H7 (cell line): ENCODE results near the gene ZSCAN20. TPM values are rescaled to one million over a fixed set of nuclear protein-coding genes. Genes with fewer than 3 reads are reported as not detected.

Experiments used
- DNase-seq: peaks from one replicate; pipeline ENCODE4 v3.0.0; 2012
- H3K27me3 ChIP-seq: 2 replicates; pipeline ENCODE4 v1.6.0; 2011; ENCODE audit warnings: mild to moderate bottlenecking, low read length; ENCODE audit not compliant: control insufficient read depth, insufficient read depth
- H3K36me3 ChIP-seq: replicated peaks from 2 replicates; pipeline ENCODE4 v1.5.1; 2011; ENCODE audit warnings: low read length; ENCODE audit not compliant: control insufficient read depth, insufficient read depth
- H3K4me3 ChIP-seq: 2 replicates; pipeline ENCODE4 v1.5.1; 2011; ENCODE audit warnings: low read depth, mild to moderate bottlenecking, control low read depth, low read length, moderate library complexity; ENCODE audit not compliant: insufficient read depth
- total RNA-seq: library from RNA; depleted of rRNA; stranded (reverse); fragments of >200 nt; shearing (Covaris generic); gene quantifications from 2 replicates; pipeline ENCODE4 v1.2.3, GENCODE V29; 2014

Gene ZSCAN20
- total RNA-seq, 1 experiment from 2014 or later = 5.3 TPM

DNA sequence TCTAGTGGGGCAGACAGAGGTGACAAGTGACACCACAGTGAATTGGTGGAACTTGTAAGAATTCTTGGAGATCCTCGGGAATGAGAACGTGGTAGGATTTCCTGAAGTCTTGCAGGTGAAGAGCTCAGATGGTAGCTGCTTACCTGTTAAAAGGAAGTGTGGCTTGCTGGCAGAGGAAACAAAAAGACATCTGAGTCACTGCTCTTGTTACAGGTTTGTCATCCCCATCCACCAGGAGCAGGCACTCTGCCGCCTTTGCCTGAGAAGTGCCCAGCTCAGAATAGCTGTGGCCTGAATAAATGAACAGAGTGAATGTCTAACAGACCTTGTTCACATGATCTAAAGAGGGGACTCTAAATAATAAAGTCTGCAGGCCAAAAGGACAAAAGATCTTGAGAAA is 12.3 kb upstream of the ZSCAN20 start:
- no peak for DNase-seq
- Histone ChIP-seq H3K27me3 (no peaks in the 10 kb centered on the region; the same call in 1 of the 2 replicates), H3K4me3 (no peak overlapping the region), H3K36me3 (no peaks in the 10 kb centered on the region)

DNA sequence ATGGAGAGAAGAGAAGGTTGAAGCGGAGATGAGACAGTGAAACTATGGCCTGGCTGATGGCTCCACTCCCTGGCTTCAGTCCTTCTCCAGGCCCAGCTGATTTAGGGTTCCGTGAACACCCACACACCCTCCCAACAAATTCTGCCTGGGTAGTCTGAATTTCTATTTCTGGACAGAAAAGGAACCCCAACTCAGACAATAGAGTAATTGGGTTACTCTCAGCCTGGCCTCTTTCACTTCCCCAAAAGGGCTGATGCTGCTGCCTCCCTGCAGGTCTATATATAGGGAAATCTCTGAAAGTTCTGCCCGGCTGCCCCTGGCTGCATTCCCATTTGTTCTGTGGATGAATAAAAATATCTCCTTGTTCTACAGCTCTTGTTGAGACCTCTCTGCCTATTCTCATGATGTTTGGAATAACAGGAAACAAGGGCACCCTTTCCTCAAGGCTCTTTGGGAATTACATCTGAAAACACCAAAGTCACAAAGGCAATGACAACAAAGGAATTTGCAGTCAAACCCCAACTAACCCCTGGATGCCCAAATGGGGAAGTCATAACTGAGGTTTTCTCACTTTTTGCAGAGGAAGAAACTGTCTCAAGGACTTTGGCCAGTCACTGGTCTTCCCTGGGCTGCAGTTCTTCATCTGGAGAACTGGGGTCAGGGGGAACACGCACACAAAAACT is 11.4 kb upstream of the ZSCAN20 start:
- Histone ChIP-seq H3K27me3 (no peaks in the 10 kb centered on the region; the same call in 1 of the 2 replicates), H3K36me3 (no peaks in the 10 kb centered on the region), H3K4me3 (no peak overlapping the region)
- no peak for DNase-seq

DNA sequence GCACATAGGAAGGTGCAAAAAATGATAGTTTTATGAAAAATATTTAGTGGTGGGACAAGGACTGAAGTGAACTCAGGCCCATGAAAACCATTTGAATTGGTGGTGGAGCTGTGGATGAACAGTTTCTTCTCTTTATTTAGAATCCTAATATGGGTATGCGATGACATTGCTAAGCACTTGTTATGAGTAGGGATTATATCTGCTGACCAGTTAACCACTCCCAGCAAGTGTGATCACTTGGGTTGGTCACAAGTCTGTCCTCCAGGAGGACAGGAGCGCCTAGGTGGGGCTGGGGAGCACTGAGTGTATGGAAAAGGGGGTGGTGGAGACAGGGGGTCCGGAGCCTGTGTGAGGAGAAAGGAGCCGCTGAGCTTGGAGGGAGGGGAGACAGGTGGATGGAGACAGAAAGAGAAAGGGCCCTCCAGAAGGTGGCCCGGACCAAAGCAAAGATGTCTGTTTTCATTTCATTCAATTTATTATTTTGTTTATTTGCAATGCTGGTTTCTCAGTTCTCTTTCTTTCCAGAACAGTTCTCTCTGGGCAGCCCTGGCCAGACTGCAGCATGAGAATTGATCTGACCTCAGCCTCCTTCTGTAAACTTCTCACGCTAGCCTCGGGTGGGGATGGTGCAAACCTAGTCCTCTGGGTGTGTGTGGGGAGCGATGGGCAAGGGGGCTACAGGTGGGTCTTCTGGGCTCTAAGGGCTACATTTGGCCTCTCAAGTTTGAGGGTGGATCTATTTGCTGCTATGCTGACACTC is 9.9 kb upstream of the ZSCAN20 start:
- H3K36me3 ChIP-seq = no peaks in the 10 kb centered on the region
- DNase-seq = no peak
- no peaks in the 10 kb centered on the region; the same call in 1 of the 2 replicates for H3K27me3 ChIP-seq
- no peak overlapping the region for H3K4me3 ChIP-seq

DNA sequence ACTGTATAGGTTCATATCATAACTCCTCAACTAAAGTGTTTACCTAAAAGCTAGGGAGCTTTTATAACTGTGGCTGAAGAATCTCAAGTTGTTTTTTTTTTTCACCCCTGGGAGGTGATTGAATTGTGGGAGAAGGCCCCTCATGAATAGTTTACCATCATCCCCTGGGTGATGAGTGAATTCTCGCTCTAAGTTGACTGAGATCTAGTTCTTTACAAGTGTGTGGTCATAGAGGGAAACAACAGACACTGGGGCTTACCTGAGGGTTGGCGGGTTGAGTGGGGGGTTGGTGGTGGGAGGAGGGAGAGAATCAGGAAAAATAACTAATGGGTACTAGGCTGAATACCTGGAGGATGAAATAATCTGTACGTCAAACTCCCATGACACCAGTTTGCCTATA is 7.9 kb upstream of the ZSCAN20 start:
- no peak for DNase-seq
- no peaks in the 10 kb centered on the region for H3K36me3 ChIP-seq
- no peaks in the 10 kb centered on the region; the same call in 1 of the 2 replicates for H3K27me3 ChIP-seq
- no peak overlapping the region for H3K4me3 ChIP-seq

DNA sequence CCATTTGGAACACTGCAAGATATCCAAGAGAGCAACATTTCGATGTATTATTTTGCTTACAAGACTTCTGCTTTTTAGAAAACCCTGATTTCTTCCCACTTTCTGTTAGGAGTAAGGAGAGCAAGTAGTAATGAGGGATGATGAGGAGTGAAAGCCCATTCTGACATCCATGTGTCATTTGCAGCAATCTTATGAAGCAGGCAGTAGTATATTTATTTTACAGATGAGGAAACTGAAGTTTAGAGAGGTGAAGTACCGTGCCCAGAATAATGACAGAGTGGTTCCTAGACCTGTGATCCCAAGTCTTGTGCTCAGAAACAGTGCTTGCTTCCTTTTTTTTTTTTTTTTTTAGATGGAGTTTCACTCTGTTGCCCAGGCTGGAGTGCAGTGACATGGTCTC is 7.1 kb upstream of the ZSCAN20 start:
- Histone ChIP-seq H3K36me3 (no peaks in the 10 kb centered on the region), H3K4me3 (no peak overlapping the region), H3K27me3 (no peaks in the 10 kb centered on the region; the same call in 1 of the 2 replicates)
- DNase-seq = no peak

DNA sequence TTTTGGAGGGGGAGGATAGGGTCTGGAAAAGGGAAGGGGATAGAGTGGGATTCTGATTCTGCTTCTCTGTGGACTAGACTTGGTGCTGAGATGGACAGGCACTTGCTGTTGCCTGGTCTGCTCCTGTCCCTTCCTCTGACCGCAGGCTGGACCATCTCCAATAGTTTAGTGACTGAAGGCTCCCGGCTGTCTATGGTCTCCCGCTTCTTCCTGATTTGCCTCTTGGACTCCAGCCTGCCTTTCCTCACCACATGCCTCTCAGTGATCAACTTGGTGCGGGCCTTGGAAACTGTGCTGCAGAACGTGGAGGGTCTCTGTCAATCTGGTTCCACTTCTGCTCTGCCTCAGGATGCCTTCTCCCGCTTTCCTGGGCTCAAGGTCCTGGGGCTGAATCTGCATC is 6.3 kb upstream of the ZSCAN20 start:
- no peak for DNase-seq
- Histone ChIP-seq H3K27me3 (no peaks in the 10 kb centered on the region; the same call in 1 of the 2 replicates), H3K36me3 (no peaks in the 10 kb centered on the region), H3K4me3 (no peak overlapping the region)

DNA sequence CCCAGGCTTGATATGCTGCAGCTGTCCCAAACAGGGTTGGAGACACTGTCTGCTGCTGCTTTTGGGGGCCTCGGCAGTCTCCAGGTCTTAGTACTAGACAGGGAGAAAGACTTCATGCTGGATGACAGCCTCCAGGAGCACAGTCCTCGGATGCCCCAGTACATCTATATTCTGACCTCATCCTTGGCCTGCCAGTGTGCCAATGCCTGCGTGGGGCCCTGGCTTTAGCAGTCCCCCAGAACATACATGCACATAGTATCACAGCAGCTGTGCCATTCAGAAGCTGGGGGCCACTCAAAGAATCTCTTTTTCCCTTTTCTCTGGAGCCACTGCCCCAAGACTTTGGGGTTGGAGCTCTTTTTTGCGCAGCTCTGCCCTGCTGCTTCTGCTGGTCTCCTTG is 4.4 kb upstream of the ZSCAN20 start:
- no peak for DNase-seq
- H3K4me3 ChIP-seq = no peak overlapping the region
- H3K27me3 ChIP-seq = no peaks in the 10 kb centered on the region; the same call in 1 of the 2 replicates
- no peaks in the 10 kb centered on the region for H3K36me3 ChIP-seq

DNA sequence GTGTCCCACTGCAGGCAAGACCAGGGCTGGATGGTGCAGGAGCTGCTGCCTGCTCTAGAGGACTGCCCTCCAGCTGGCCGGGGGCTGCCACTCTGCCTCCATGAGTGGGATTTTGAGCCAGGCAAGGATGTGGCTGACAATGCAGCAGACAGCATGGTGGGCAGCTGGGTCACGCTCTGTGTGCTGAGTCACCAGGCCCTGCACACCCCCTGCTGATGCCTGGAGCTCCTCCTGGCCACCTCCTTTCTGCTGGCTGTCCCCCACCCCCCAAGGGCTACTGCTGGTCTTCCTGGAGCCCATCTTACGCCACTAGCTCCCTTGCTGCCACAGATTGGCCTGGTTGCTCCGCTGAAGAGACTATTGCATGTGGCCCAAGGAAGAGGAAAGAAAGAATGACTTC is 3.9 kb upstream of the ZSCAN20 start:
- H3K4me3 ChIP-seq = no peak overlapping the region
- no peaks in the 10 kb centered on the region for H3K27me3 ChIP-seq
- DNase-seq = no peak
- no peaks in the 10 kb centered on the region for H3K36me3 ChIP-seq

DNA sequence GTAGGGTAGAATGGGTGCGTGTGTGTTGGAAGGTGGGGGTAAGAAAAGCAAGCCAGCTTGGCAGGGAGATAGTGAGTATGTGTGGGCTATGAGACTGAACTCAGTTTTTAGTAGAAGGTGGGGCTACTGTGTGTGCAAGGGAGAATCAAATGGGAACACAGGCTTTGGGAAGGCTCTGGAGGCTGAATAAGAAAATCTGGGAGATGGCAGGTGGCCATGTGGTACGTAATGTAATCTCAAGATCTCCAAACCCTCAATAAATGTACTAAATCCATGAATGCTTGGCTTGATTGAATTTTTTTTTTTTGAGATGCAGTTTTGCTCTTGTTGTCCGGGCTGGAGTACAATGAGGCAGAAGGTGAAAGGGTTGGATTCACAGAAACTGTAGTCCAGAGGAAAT is 3.5 kb upstream of the ZSCAN20 start:
- no peak for DNase-seq
- Histone ChIP-seq H3K4me3 (no peak overlapping the region), H3K36me3 (no peaks in the 10 kb centered on the region), H3K27me3 (no peaks in the 10 kb centered on the region)

DNA sequence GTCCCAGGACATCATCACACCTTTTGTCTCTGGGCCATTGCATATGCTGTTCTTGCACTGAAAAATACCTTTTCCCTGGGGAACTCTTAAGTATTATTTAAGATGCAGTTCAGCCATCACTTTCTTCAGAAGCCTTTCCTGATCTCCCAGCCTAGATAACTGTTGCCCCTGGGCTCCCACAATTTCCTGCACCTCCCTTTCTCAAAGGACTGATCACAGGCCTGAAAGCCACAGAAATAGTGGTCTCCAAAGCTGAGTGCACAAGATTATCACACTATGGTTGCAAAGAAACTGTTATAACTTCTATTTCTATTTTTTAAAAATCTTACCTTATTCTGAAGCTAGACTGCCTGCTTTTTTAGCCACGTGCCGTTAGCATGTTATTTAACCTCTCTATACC is 2.8 kb upstream of the ZSCAN20 start:
- Histone ChIP-seq H3K36me3 (no peaks in the 10 kb centered on the region), H3K27me3 (no peaks in the 10 kb centered on the region), H3K4me3 (no peak overlapping the region)
- no peak for DNase-seq

DNA sequence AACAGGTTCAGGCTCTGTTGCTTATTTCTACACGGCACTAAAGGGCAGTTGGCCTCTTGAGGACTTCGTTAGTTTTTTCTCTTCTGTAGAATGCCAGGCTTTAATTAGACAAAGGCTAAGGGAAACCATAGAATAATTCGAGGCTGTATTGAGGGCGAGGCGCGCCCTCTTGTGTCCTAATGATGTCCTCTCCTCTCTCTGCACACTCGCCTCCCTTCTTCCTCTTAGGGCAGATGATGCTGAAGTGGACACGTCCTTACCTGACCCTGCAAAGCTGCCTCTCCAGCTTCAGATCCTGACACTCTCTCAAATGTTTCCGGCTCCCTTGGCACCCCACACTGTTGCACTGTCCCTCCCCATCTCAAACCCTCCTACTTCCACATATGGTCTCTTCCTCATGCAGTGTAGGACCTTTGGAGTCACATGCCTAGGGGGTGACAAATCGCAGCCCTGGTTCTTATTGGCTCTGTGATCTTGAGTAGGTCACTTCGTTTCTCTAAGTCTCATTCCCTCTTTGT is 1.9 kb upstream of the ZSCAN20 start:
- peak; percentile 84 for DNase-seq
- Histone ChIP-seq H3K36me3 (no peaks in the 10 kb centered on the region), H3K4me3 (no peak overlapping the region)

DNA sequence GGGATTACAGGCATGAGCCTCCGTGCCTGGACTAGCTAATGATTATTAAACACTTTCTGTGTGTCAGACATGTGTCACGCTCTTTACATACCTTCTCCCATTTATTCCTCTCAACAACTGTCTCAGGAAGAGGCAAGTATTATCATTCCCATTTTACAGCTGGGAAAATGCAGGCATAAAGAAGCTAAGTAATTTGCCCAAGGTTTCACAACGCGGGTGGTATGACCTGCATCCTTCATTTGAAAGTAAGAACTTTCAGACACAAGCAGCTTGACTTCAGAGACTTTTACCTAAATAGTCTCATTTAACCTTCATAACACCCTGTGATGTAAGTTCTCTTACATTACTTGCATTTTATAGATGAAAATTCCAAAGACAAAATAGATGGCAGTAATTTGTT is 1.0 kb upstream of the ZSCAN20 start:
- no peak overlapping the region for H3K4me3 ChIP-seq
- no peak for DNase-seq
- H3K27me3 ChIP-seq = no peaks in the 10 kb centered on the region
- no peaks in the 10 kb centered on the region for H3K36me3 ChIP-seq

More for the DNA sequence above, 1.9 kb upstream of the ZSCAN20 start:
- no peaks in the 10 kb centered on the region for H3K27me3 ChIP-seq

DNA sequence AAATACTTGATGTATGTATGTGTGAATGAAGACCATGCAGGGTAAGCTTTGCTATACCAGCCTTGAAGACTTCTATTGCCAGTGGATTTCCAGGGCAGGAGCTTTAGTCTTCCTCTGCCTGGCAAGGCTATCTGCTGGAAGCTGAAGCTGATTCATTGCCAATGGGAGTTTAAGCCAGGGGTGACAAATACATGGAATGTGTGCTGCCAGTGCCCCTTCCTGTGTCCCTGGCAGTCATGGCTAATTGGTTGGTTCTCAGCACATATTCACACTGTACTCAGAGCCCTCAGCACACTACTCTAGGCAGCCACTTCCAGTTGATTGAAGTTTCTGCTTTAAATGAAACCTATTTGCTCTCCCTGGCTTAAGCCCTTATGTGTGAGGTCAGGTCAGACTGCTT is 1.5 kb downstream of the ZSCAN20 start:
- no peaks in the 10 kb centered on the region for H3K27me3 ChIP-seq
- H3K4me3 ChIP-seq = no peak overlapping the region
- DNase-seq = no peak
- no peaks in the 10 kb centered on the region for H3K36me3 ChIP-seq

DNA sequence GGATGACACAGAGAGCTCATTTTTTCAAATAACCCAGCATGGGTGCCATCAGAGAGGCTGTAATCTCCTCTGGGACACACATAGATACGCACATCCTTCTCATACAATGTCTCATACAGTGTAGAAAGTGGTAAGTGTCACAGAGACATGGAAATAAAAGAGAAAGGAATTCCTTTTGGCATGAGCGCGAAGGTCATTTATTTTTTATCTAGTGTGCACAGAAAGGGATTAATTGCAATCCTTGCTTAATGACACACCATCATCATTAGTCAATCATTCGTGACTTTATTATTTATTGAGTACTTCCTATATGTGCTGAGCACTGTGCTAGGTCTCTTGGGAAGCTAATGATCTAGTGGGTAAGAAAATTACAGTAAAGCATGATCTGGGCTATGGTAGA is 5.0 kb downstream of the ZSCAN20 start:
- H3K36me3 ChIP-seq = no peaks in the 10 kb centered on the region
- DNase-seq = no peak
- H3K4me3 ChIP-seq = no peak overlapping the region
- no peaks in the 10 kb centered on the region for H3K27me3 ChIP-seq

DNA sequence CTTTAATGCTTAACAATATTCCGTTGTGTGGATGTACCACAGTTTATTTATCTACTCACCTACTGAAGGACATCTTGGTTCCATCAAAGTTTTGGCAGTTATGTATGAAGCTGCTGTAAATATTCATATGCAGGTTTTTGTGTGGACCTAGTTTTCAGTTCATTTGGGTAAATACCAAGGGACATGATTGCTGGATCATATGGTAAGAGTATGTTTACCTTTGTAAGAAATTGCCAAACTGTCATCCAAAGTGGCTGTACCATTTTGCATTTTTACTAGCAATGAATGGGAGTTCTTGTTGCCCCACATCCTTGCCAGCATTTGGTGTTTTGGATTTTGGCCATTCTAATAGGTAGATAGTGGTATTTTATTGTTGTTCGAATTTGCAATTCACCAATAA is 10.0 kb downstream of the ZSCAN20 start:
- Histone ChIP-seq H3K36me3 (no peaks in the 10 kb centered on the region), H3K4me3 (no peak overlapping the region)

More for the DNA sequence above, 10.0 kb downstream of the ZSCAN20 start:
- H3K27me3 ChIP-seq = no peaks in the 10 kb centered on the region
- no peak for DNase-seq
